ENCODE data around the gene APC2. TPM values are rescaled to one million over a fixed set of nuclear protein-coding genes. Genes with fewer than 3 reads are reported as not detected.

Gene APC2
- total RNA-seq, 1 donor from 2014 or later, result 1.2 TPM

GRCh38 chr19:1450735-1451731 is 1.1 kb downstream of the APC2 start:
- no peaks in the 10 kb centered on the region for H3K36me3 ChIP-seq
- no peaks in the 10 kb centered on the region for H3K9me3 ChIP-seq
- H3K27ac ChIP-seq, result no peak overlapping the region
- intact Hi-C loops (cut with DNase I), result no loop called here
- no peak for TF ChIP-seq POLR2AphosphoS5 (IDR thresholded peaks at IDR 0.05; ENCODE audit: insufficient read depth in 1 of 2, low read depth in 1 of 2)
- no peak for TF ChIP-seq POLR2A (IDR thresholded peaks at IDR 0.05)
- TF ChIP-seq, protein P1, sequence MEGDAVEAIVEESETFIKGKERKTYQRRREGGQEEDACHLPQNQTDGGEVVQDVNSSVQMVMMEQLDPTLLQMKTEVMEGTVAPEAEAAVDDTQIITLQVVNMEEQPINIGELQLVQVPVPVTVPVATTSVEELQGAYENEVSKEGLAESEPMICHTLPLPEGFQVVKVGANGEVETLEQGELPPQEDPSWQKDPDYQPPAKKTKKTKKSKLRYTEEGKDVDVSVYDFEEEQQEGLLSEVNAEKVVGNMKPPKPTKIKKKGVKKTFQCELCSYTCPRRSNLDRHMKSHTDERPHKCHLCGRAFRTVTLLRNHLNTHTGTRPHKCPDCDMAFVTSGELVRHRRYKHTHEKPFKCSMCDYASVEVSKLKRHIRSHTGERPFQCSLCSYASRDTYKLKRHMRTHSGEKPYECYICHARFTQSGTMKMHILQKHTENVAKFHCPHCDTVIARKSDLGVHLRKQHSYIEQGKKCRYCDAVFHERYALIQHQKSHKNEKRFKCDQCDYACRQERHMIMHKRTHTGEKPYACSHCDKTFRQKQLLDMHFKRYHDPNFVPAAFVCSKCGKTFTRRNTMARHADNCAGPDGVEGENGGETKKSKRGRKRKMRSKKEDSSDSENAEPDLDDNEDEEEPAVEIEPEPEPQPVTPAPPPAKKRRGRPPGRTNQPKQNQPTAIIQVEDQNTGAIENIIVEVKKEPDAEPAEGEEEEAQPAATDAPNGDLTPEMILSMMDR (IDR thresholded peaks at IDR 0.05), result no peak
- DNase-seq (ENCODE audit: extremely low spot score in 2 of 2), result no peak
- no peak overlapping the region for H3K4me3 ChIP-seq
- H3K27me3 ChIP-seq, result peaks cover 42% of the 10 kb centered on the region
- peaks cover 34% of the 10 kb centered on the region for H3K4me1 ChIP-seq

DNA sequence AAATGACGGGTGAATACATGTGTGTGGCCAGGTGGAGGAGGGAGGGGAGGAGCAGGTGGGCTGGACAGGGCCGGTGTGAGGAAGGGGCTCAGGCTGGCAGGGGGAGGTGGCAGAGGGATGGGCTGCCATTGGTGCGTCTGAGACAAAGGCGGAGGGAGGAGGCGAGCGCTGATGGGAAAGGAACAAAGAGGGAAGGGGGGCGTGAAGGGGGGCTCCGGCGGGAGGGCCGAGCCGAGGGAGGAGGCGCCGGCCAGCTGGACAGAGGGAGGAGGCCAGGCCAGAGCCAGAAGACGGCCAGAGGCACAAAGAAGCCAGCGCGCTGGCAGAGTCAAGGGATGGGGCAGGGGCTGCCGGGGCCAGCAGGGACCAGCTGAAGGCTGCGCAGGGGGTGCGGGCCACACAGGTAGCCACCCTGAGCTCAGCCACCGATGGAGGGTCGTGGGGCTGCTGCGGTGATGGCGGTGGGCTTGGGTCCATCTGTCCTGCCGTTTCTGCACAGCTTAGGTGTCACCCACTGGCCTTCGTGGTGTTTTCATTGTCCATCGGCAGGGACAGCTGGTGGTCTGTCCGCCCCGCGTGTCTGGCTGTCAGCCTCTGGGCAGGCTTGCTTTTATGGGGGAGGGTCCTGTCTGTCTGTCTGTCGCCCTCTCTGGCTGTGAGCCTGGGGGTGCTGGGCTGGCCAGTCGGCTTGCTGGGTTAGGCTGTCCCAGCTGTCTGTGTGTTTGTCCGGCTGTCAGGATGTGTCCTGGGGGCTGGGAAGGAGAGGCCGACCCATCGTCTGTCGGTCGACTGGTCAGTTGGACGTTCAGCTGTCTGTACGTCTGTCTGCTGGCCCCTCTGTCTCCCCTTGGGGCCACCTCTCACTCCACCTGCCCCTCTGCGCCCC is 2.2 kb downstream of the APC2 start:
- Histone ChIP-seq H3K36me3 (no peaks in the 10 kb centered on the region), H3K27me3 (peaks cover 37% of the 10 kb centered on the region), H3K4me1 (peaks cover 32% of the 10 kb centered on the region), H3K27ac (no peak overlapping the region), H3K4me3 (no peak overlapping the region), H3K9me3 (no peaks in the 10 kb centered on the region)
- no peak for TF ChIP-seq POLR2AphosphoS5 (IDR thresholded peaks at IDR 0.05; ENCODE audit: insufficient read depth in 1 of 2, low read depth in 1 of 2)
- intact Hi-C loops (cut with DNase I), result no loop called here
- DNase-seq (ENCODE audit: extremely low spot score in 2 of 2), result no peak

GRCh38 chr19:1452802-1453524 is 3.0 kb downstream of the APC2 start:
- Histone ChIP-seq H3K4me3 (no peak overlapping the region), H3K9me3 (no peaks in the 10 kb centered on the region), H3K36me3 (no peaks in the 10 kb centered on the region), H3K4me1 (peaks cover 31% of the 10 kb centered on the region), H3K27ac (no peak overlapping the region), H3K27me3 (peaks cover 29% of the 10 kb centered on the region)
- DNase-seq (ENCODE audit: extremely low spot score in 2 of 2), result no peak
- TF ChIP-seq POLR2AphosphoS5 (IDR thresholded peaks at IDR 0.05; ENCODE audit: insufficient read depth in 1 of 2, low read depth in 1 of 2) (no peak), POLR2A (IDR thresholded peaks at IDR 0.05) (no peak)
- TF ChIP-seq, protein P1 (IDR thresholded peaks at IDR 0.05), result no peak
- intact Hi-C loops (cut with DNase I), result no loop called here

DNA sequence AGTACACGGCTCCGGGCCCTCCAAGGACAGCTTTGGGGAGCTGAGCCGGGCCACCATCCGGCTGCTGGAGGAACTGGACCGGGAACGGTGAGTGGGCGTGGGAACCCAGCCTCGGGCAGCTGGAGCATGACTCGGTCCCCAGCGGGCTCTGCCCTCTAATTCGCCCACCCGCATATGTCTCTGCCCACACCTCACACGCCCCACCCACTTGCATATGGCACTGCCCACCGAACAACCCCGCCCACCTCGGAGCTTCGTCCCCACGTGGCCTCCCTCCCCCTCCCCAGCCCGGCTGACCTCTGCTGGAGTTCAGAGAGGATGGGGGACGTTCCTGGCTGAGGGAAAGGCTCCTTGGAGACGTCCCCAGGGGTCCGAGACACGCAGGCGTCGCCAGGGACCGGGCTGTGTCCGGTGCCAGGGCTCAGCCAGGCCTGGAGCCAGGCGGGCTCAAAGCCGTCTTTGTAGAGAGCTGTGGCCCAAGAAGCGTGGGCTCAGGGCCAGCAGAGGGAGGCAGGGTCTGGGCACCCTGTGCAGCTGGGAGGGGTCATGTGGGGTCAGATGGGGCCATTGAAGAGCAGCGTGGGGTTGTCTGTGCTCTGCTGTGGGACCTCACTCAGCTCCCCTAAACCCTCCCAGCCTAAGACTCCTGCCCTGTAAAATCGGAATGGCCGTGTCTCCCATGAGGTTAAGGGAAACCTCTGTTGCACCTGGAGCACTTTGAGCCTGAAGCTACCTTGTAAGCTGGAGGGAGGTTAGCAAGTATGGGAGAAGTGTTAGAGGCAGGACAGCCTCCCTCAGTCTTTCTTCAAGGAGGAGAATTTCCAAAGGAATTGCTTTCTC is 3.8 kb downstream of the APC2 start:
- intact Hi-C loops (cut with DNase I), result no loop called here
- no peaks in the 10 kb centered on the region for H3K36me3 ChIP-seq
- H3K27ac ChIP-seq, result no peak overlapping the region
- TF ChIP-seq POLR2AphosphoS5 (IDR thresholded peaks at IDR 0.05; ENCODE audit: insufficient read depth in 1 of 2, low read depth in 1 of 2), result no peak
- no peak for TF ChIP-seq POLR2A (IDR thresholded peaks at IDR 0.05)
- TF ChIP-seq, protein P1 (IDR thresholded peaks at IDR 0.05), result no peak
- H3K4me1 ChIP-seq, result peaks cover 31% of the 10 kb centered on the region
- DNase-seq (ENCODE audit: extremely low spot score in 2 of 2), result no peak
- H3K27me3 ChIP-seq, result peaks cover 29% of the 10 kb centered on the region
- no peak overlapping the region for H3K4me3 ChIP-seq
- no peaks in the 10 kb centered on the region for H3K9me3 ChIP-seq
